Spinal cord (tissue), 10 donors: ENCODE data around the gene RD3L. TPM values are rescaled to one million over a fixed set of nuclear protein-coding genes. Genes with fewer than 3 reads are reported as not detected.
A peak's percentile ranks its signal among the peaks of the same experiment; 100 is the strongest.

Experiments
- DNase-seq, 6 donors: peaks; one replicate each; pipeline versions ENCODE4 v3.0.0 to v3.0.0-alpha.2; 2013 to 2015; ENCODE audit warnings: low spot score in 6 of 6, low read depth in 4 of 6
- H3K27ac ChIP-seq: one replicate; pipeline ENCODE4 v1.5.1; 2013; ENCODE audit warnings: low read depth, low read length, control low read depth
- H3K27me3 ChIP-seq: one replicate; pipeline ENCODE4 v1.6.1; 2013; ENCODE audit warnings: low read length; ENCODE audit not compliant: control insufficient read depth, insufficient read depth
- H3K36me3 ChIP-seq: one replicate; pipeline ENCODE4 v1.6.1; 2013; ENCODE audit warnings: low read length; ENCODE audit not compliant: control insufficient read depth, insufficient read depth
- H3K4me1 ChIP-seq: one replicate; pipeline ENCODE4 v1.6.1; 2013; ENCODE audit warnings: low read length; ENCODE audit not compliant: control insufficient read depth, insufficient read depth
- H3K4me3 ChIP-seq: one replicate; pipeline ENCODE4 v1.5.1; 2013; ENCODE audit warnings: low read depth, low read length, control low read depth
- H3K9me3 ChIP-seq: one replicate; pipeline ENCODE4 v1.6.1; 2013; ENCODE audit warnings: low read length; ENCODE audit not compliant: control insufficient read depth, insufficient read depth
- WGBS: methylation state at CpG from one replicate; pipeline ENCODE4 v1.1.5; 2013; ENCODE audit warnings: missing lambda C conversion rate; ENCODE audit not compliant: insufficient coverage; 5-methylcytosine and 5-hydroxymethylcytosine counted together
- polyA plus RNA-seq, 2 donors: library from polyadenylated mRNA; unstranded; fragments of 120-200 nt; gene quantifications; one replicate each; pipeline ENCODE4 v1.2.1, GENCODE V29; 2013; ENCODE audit not compliant: insufficient read length in 2 of 2
- total RNA-seq, 2 donors: library from RNA; depleted of rRNA in 1 of 2; stranded (reverse); fragments of 120-200 nt in 1 of 2; fragments of >200 nt in 1 of 2; gene quantifications; one replicate each; pipeline versions ENCODE4 v1.2.3 to v1.2.4, GENCODE V29; 2013 to 2014
- donor health status: healthy.

RD3L gene
- total and polyA plus RNA-seq, 4 donors: not detected

DNA sequence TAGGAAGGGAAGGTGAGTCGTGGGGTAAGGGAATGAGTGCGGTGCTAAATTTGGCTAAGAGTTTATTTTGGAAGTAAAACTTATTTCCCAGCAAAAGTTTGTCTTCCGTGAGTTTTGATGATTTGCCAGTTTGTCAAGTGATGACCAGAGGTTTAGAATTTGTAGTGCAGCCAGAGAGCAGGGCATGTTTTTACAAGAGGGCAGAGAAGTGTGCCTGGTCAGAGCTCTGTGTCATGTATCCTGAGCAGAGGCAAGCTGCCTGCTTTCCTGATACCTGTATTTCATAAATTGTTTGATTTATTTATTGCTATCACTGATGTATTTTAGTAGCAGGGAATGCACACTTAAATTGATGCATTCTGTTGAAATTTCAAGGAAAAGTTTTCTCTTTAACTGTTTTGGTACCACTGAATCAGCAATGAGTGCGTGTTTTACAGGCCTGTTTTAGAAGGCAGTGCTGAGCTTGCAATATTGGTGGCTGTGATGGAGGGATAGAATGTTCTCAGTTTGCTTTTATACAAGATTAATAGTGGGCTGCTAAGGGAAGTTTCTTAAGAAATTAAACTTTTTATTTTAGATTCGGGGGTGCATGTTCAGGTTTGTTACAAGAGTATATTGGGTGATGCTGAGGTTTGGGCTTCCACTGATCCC lies 19.7 kb upstream of the RD3L start:
- no peaks in the 10 kb centered on the region for H3K9me3 ChIP-seq
- WGBS: 81% methylated on average over 4 of the region's 5 CpGs
- H3K4me1 ChIP-seq: no peaks in the 10 kb centered on the region
- DNase-seq: no peak
- no peaks in the 10 kb centered on the region for H3K36me3 ChIP-seq
- H3K27ac ChIP-seq: no peak overlapping the region
- H3K4me3 ChIP-seq: no peak overlapping the region
- H3K27me3 ChIP-seq: no peaks in the 10 kb centered on the region

DNA sequence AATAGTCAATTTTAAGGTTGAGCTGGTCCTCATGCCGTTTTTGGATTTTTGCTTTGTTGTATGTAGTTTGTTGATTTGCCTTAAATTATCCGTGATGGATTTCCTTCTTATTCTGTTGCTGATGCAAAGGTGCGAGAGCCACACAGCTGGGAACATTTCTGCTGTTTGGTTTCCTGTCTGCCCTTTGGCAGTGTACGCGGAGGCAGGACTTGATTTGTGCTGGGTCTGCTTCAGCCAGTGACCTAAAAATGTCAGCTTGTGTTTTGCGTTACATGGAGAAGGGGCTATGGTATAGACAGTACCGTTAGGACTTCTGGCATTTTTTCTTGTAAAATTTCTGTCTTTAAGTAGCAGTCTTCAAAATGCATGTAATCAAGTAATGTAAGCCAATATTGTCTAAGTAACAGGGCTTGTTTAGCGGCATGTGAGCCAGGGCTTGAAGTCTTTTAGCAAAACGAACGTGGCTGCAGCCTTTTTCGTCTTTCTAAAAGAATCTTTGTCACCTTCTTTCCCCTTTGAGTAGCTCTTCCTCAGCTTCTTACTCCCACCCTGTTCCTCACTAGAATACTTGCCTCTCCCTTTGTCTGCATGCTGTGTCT lies 18.2 kb upstream of the RD3L start:
- Histone ChIP-seq H3K27me3 (no peaks in the 10 kb centered on the region), H3K4me1 (no peaks in the 10 kb centered on the region), H3K27ac (no peak overlapping the region), H3K9me3 (no peaks in the 10 kb centered on the region), H3K4me3 (no peak overlapping the region), H3K36me3 (no peaks in the 10 kb centered on the region)
- peak in 2 of 6 donors; percentile 3 to 29 for DNase-seq
- WGBS: 47% methylated on average over 11 of the region's 11 CpGs

DNA sequence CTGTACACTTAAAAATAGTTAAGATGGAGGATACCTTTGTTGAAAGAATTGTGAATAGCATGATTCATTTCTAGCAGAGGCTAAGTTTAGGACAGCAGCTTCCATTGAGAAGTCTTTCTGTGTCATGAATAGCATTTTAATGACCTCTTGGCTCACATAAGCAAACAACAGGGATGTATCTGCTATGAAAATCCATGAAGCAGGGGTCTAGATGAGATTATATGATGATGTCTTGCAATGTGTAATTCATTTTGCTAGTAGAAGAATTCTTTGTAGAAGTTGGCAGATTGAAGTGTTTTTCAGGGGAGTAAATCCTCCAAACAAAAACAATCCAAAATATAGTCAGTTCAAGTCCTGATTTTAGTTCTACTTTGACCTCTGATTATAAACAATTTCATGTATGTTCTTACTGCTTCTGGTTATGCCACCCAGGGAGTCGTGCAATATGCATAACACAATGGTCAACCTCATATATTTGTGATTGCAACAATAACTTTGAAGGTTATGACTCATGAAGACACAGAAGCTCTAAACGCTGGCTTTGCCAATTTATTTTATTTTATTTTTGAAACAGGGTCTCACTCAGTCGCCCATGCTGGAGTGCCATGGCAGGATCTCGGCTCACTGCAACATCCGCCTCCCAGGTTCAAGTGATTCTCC lies 6.9 kb upstream of the RD3L start:
- DNase-seq: no peak
- H3K27me3 ChIP-seq: no peaks in the 10 kb centered on the region
- no peaks in the 10 kb centered on the region for H3K9me3 ChIP-seq
- H3K36me3 ChIP-seq: no peaks in the 10 kb centered on the region
- 89% methylated on average over 4 of the region's 5 CpGs for WGBS
- H3K4me1 ChIP-seq: no peaks in the 10 kb centered on the region
- no peak overlapping the region for H3K27ac ChIP-seq
- no peak overlapping the region for H3K4me3 ChIP-seq

DNA sequence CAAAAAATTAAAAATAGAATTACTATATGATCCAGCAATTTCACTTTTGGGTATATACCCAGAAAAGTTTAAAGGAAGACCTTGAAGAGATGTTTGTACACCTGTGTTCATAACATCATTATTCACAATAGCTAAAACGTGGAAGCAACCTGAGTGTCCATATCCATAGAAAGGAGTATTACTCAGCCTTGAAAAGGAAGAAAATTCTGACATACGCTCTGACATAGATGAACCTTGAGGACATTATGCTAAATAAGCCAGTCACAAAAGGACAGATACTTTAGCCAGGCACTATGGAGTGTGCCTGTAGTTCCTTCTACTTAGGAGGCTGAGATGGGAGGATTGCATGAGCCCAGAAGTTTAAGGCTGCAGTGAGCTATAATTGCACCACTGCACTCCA lies 6.1 kb upstream of the RD3L start:
- Histone ChIP-seq H3K9me3 (no peaks in the 10 kb centered on the region), H3K27ac (no peak overlapping the region), H3K4me1 (no peaks in the 10 kb centered on the region), H3K4me3 (no peak overlapping the region), H3K36me3 (no peaks in the 10 kb centered on the region), H3K27me3 (no peaks in the 10 kb centered on the region)
- WGBS: 100% methylated on average over 1 of the region's 2 CpGs
- no peak for DNase-seq

DNA sequence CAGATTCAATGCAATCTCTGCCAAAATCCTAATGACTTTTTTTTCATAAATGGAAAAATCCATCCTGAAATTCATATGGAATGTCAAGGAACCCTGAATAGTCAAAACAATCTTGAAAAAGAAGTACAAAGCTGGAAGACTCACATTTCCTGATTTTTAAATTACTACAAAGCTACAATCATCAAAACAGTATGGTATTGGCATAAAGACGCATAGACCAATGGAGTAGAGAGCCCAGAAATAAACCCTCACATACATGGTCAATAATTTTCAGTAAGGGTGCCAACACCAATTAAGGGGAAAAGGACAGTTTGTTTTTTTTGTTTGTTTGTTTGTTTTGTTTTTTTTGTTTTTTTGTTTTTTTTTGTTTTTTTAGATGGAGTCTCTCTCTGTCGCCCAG lies 4.6 kb upstream of the RD3L start:
- Histone ChIP-seq H3K27ac (no peak overlapping the region), H3K4me1 (no peaks in the 10 kb centered on the region), H3K4me3 (no peak overlapping the region), H3K9me3 (no peaks in the 10 kb centered on the region), H3K36me3 (no peaks in the 10 kb centered on the region), H3K27me3 (no peaks in the 10 kb centered on the region)
- WGBS: no CpG with 5 or more reads among the region's 2 CpGs
- no peak for DNase-seq

DNA sequence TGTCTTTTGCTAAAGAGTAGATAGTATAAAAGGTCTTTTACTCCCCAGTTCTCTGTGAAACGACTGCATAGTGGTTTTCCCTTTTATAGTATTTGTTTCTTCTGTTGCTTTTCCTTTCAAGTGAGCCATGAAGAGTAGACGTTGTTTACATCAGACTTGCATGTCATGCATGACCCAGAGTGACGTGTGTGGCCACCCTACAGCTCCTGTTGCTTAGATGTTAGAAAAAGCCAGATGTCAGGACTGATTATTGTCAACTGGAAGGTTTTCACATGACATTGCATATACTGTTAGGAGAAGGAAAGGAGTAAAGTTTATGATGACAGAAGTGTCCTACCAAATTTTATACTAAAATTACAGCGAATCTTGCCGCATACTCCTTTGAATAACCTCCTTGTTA lies 1.3 kb upstream of the RD3L start:
- H3K4me1 ChIP-seq: no peaks in the 10 kb centered on the region
- no peak overlapping the region for H3K4me3 ChIP-seq
- no peak overlapping the region for H3K27ac ChIP-seq
- H3K9me3 ChIP-seq: no peaks in the 10 kb centered on the region
- DNase-seq: no peak
- H3K36me3 ChIP-seq: no peaks in the 10 kb centered on the region
- H3K27me3 ChIP-seq: peaks cover 2% of the 10 kb centered on the region
- WGBS: 52% methylated on average over 3 of the region's 5 CpGs

DNA sequence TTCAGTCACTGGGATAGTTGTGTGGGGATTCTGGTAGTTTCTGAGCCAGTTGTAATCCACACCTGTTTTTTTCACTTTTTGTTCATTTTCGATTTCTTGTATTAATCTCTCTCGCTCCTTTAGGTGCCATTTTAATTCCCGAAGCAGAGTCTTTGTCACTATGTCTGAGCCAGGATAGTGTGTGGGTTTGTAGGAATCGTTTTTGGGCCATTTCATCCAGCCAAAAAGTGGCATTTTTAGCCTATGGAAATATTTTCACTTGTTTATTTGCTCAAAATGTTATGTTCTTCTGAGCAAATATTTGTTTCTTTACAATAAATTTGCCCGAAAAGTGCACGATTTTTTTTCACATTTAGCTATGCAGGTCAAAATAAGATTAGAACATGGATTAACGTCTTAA lies 867 bp downstream of the RD3L start:
- no CpG with 5 or more reads among the region's 7 CpGs for WGBS
- DNase-seq: no peak

DNA sequence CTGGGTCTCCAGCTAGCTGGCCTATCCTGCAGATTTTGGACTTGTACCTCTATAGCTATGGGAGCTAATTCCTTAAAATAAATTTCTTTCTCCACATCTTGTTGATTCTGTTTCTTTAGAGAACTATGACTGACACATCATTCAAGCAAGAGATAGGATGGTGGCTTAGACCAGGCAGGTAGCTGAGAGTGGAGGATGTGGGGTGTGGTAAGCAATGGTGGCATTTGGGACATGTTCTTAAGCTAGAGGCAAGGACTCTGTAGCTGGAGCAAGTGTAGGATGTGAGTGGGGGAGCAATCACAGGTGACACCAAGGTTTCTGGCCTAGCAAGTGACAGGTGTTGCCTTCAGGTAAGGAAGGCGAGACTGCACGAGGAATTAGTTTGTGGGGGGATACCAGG lies 7.2 kb downstream of the RD3L start:
- H3K27ac ChIP-seq: no peak overlapping the region
- no peaks in the 10 kb centered on the region for H3K27me3 ChIP-seq
- H3K4me1 ChIP-seq: no peaks in the 10 kb centered on the region
- no peaks in the 10 kb centered on the region for H3K9me3 ChIP-seq
- 68% methylated on average over 2 of the region's 2 CpGs for WGBS
- no peak for DNase-seq
- H3K36me3 ChIP-seq: no peaks in the 10 kb centered on the region
- H3K4me3 ChIP-seq: no peak overlapping the region

More for the DNA sequence above, 867 bp downstream of the RD3L start:
- no peaks in the 10 kb centered on the region for H3K4me1 ChIP-seq
- no peak overlapping the region for H3K4me3 ChIP-seq
- no peaks in the 10 kb centered on the region for H3K9me3 ChIP-seq
- no peak overlapping the region for H3K27ac ChIP-seq
- H3K27me3 ChIP-seq: peaks cover 2% of the 10 kb centered on the region
- no peaks in the 10 kb centered on the region for H3K36me3 ChIP-seq

DNA sequence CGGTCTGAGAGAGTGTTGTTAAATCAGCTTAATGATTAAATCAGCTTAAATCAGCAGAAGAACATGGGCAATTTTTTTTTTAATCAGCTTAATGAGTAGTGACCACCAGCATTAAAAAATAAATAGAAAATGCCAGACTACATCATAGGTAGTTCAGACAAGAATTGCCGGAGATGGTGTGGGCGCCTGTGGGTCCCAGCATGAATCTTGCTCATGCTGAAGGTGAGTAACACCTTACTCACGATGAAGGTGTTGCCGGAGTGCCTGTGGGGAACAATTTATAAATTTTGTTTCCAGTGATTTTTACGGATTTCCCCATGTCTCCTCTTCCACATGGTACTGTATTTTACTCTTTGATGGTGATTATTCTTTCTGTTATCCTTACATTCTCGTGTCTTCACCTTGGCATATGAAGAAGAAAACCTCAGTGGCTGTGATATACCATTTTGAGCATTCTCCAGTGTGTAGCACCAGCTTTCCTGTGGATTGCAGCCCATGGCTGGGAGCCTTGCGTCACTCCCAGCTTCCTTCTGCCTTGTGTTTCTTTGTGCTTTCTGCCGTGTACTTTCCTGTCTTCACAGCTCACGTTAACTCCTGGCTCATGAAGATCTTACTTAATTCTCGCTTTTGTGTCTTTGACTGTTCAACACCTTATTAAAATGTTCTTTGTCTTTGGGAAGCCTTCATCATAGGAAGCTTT lies 9.4 kb downstream of the RD3L start:
- H3K36me3 ChIP-seq: no peaks in the 10 kb centered on the region
- no peak for DNase-seq
- no peaks in the 10 kb centered on the region for H3K4me1 ChIP-seq
- no peak overlapping the region for H3K4me3 ChIP-seq
- H3K27ac ChIP-seq: no peak overlapping the region
- 91% methylated on average over 4 of the region's 11 CpGs for WGBS
- no peaks in the 10 kb centered on the region for H3K27me3 ChIP-seq
- H3K9me3 ChIP-seq: no peaks in the 10 kb centered on the region
